Choroid plexus epithelial cell (primary cell): ENCODE measurements around the gene CLSTN1.

ENCODE experiments used
- DNase-seq: peaks from one replicate; pipeline ENCODE4 v3.0.0-alpha.2; 2010; ENCODE audit warnings: low read depth
- H3K4me3 ChIP-seq: 2 replicates; pipeline ENCODE4 v1.5.1; 2011; ENCODE audit warnings: low read depth, mild to moderate bottlenecking, control low read depth, low read length, moderate library complexity
- TF ChIP-seq, protein P1 (sequence below): conservative IDR thresholded peaks from 2 replicates; pipeline ENCODE4 v1.5.1; 2011; ENCODE audit warnings: low read depth, mild to moderate bottlenecking, control low read depth, inconsistent platforms, low read length, moderate library complexity

The CLSTN1 gene

GRCh38 chr1:9838946-9839345 lies 15.2 kb upstream of the CLSTN1 start:
- no peak overlapping the region for H3K4me3 ChIP-seq
- DNase-seq: no peak
- TF ChIP-seq, protein P1, sequence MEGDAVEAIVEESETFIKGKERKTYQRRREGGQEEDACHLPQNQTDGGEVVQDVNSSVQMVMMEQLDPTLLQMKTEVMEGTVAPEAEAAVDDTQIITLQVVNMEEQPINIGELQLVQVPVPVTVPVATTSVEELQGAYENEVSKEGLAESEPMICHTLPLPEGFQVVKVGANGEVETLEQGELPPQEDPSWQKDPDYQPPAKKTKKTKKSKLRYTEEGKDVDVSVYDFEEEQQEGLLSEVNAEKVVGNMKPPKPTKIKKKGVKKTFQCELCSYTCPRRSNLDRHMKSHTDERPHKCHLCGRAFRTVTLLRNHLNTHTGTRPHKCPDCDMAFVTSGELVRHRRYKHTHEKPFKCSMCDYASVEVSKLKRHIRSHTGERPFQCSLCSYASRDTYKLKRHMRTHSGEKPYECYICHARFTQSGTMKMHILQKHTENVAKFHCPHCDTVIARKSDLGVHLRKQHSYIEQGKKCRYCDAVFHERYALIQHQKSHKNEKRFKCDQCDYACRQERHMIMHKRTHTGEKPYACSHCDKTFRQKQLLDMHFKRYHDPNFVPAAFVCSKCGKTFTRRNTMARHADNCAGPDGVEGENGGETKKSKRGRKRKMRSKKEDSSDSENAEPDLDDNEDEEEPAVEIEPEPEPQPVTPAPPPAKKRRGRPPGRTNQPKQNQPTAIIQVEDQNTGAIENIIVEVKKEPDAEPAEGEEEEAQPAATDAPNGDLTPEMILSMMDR: no peak

DNA sequence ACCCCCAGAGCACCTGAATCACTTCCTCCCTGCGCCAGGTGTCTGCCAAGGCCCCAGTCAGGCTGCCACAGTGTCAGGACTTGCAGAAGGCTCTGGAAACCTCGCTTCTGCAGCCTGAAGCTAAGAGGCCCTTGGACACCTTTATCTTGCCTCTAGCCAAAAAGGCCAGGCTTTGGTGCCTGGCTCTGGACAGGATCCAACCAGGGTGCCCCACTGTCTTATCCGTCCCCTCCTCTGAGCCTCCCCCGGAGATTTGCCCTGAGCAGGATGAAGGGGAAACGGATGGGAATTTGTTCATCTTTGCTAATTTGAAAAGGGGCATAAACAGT lies 12.8 kb upstream of the CLSTN1 start:
- TF ChIP-seq, protein P1: no peak
- no peak for DNase-seq
- no peak overlapping the region for H3K4me3 ChIP-seq

DNA sequence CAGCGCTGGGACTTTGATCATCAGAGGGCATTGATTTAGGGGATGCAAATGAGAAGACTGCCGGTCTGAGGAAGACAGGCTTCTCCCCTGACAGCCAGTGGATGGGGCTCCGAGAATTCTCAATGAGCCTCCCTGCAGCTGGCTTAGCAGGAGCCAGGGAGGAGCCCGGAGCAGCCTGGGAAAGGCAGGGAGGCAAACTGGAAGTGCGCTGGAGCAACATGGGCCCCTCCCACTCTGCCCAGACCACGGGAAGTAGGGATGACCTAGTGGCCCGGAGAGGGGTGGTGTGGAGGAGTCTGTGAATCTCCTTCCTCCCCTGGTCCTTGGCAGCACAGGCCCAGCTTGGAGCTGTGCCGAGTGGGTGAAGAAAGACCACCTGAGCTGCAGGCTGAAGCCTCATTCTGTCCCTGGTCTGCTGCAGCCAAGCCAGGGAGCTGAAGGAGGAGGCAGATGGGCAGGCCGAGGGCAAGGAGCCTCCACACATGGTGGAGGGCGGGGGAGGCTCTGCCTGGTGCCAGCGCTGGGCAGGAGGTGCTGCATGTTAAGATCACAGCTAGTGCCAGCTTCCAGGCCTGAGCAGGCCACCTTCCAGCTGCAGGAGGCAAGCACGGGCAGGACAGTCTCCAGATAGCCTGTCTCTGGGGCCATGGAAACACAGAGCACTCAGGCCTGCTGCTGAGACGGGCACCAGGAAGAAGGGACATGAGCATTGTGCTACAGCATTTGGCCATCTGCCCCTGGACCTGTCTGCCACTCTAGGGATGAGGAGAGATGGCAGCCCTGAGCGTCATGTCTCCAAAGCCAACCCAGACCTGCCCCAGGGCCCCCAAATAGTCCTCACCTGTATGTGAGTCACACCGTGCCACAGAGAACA lies 12.2 kb upstream of the CLSTN1 start:
- DNase-seq: peak; percentile 20
- H3K4me3 ChIP-seq: no peak overlapping the region
- TF ChIP-seq, protein P1: no peak

DNA sequence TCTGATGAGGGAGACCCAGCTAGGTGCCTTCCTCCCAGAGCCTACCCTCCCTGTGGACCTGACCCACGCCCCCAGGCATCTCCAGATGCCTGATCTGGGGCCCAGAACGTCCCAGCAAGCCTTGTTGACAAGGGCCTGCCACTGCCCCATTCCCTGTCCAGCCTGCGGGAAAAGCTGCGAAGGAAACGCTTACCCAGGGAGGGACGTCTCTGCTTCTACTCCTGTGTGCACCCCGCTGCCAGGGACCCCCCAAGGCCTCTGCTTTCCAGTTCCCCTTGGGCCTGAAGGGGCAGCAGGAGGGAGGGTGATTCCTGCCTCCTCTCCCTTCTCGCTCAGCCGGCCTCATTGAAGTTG lies 11.6 kb upstream of the CLSTN1 start:
- no peak for DNase-seq
- TF ChIP-seq, protein P1: no peak
- no peak overlapping the region for H3K4me3 ChIP-seq

DNA sequence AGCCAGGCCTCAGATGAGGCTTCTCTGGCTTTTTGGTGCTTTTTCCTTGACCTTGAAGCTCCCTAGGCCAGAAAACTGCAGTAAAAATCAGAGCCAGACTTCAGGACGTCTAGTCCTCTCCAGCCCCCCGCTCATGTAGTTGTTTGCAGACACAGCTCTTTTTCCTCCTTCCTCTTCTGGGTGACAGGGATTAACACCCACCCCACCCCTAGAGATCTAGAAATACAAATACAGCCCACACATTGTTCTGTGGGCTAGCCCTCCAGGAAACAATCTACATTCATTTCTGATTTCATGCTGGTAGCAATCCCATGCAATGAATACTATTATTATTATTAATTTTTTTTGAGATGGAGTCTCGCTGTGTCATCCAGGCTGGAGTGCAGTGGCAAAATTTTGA lies 9.9 kb upstream of the CLSTN1 start:
- DNase-seq: no peak
- H3K4me3 ChIP-seq: no peak overlapping the region
- TF ChIP-seq, protein P1: no peak

DNA sequence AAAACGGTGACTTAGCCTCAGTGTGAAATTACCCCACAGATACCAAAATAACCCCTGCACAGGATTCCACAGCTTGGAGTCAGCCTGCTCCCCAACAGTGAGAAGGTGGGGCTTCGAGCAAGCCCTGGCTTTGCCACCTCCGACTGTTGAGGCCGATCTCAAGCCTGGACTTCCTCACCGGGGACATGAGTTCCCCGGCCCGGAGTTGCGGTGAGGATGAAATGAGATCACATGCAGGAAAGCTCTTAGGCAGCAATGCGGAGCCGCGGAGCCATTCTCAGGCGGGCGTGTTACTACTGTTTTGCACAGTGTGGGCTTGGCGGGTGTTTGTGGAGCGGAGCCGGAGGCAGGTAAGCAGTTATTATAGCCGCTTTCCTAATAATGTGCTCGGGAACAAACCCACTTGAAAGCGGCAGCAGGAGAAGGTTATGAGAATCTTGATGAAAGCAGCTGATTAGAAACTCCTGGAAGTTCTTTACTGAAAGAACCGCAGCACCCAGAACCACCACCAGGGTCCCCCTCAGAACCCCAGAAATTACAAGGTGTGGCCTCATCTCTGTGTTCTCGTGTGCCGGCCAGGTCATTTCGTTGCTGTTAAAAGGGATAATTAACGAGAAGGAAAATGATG lies 3.9 kb upstream of the CLSTN1 start:
- TF ChIP-seq, protein P1: peak; percentile 59
- peak; percentile 26 for DNase-seq
- H3K4me3 ChIP-seq: no peak overlapping the region

DNA sequence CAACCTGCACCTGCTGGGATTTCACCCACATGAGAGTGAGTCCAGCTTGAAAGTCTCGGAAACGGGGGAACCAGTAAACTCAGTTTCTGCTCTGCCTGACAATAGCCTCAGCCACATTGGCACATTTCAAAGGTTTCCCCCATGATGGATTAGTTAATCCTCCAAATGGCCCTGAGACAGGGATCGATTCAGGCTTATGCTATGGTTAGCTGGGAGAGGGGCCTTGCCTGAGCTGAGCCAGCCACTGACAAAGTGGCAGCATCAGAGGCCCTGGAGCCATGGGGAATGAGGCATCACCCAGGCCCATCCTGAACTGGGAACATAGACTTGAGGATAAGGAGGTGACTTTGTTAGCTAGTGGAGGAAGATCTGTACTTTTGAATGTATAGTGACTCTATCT lies 2.9 kb upstream of the CLSTN1 start:
- H3K4me3 ChIP-seq: no peak overlapping the region
- TF ChIP-seq, protein P1: no peak
- no peak for DNase-seq
